Spleen (tissue), 11 donors: ENCODE measurements around the gene IVNS1ABP. TPM values are rescaled to one million over a fixed set of nuclear protein-coding genes. Genes with fewer than 3 reads are reported as not detected.

Experiments
- DNase-seq: peaks from one replicate; pipeline ENCODE4 v3.0.0-alpha.2; 2020
- H3K27ac ChIP-seq, 8 donors: fragments of 200-600 bp; sonication (generic) in 7 of 8; 1 replicate in 4 of 8; 2 replicates in 4 of 8; pipeline versions ENCODE4 v1.5.0 to v1.8.0; 2016 to 2021; ENCODE audit warnings: inconsistent platforms in 4 of 8, mild to moderate bottlenecking in 4 of 8, moderate library complexity in 1 of 8
- H3K27me3 ChIP-seq, 7 donors: fragments of 200-600 bp; sonication (generic) in 6 of 7; replicated peaks in 1 of 7; 1 replicate in 4 of 7; 2 replicates in 3 of 7; pipeline versions ENCODE4 v1.5.0 to v1.8.0; 2016 to 2021; ENCODE audit warnings: inconsistent platforms in 3 of 7, mild to moderate bottlenecking in 1 of 7
- H3K36me3 ChIP-seq, 6 donors: fragments of 200-600 bp; sonication (generic) in 5 of 6; 1 replicate in 4 of 6; 2 replicates in 2 of 6; pipeline versions ENCODE4 v1.5.0 to v1.8.0; 2016 to 2021; ENCODE audit warnings: inconsistent platforms in 2 of 6
- H3K4me1 ChIP-seq, 6 donors: fragments of 200-600 bp; sonication (generic) in 5 of 6; 1 replicate in 3 of 6; 2 replicates in 3 of 6; pipeline versions ENCODE4 v1.5.0 to v1.8.0; 2016 to 2021; ENCODE audit warnings: inconsistent platforms in 3 of 6
- H3K4me3 ChIP-seq, 8 donors: fragments of 200-600 bp; sonication (generic) in 7 of 8; 1 replicate in 4 of 8; 2 replicates in 4 of 8; pipeline versions ENCODE4 v1.5.0 to v1.8.0; 2016 to 2021; ENCODE audit warnings: inconsistent platforms in 4 of 8, mild to moderate bottlenecking in 4 of 8, moderate library complexity in 2 of 8
- H3K9me3 ChIP-seq, 8 donors: fragments of 200-600 bp; sonication (generic) in 7 of 8; 1 replicate in 4 of 8; 2 replicates in 4 of 8; pipeline versions ENCODE4 v1.5.0 to v1.8.0; 2016 to 2021; ENCODE audit warnings: inconsistent platforms in 4 of 8
- CTCF ChIP-seq, 11 experiments: fragments of 200-600 bp in 7 of 11; fragments of 450-650 bp in 4 of 11; sonication (generic) in 4 of 11; IDR thresholded peaks in 8 of 11; conservative IDR thresholded peaks in 3 of 11; 1 replicate in 7 of 11; 2 replicates in 4 of 11; pipeline versions ENCODE4 v1.4.0 to v1.8.0; 2016 to 2021; ENCODE audit warnings: antibody characterized with exemption in 11 of 11, inconsistent platforms in 4 of 11, mild to moderate bottlenecking in 1 of 11
- POLR2A ChIP-seq, 3 donors: fragments of 450-650 bp; IDR thresholded peaks; one replicate each; pipeline ENCODE4 v1.5.1; 2017; ENCODE audit warnings: antibody characterized with exemption in 3 of 3, mild to moderate bottlenecking in 1 of 3
- POLR2AphosphoS5 ChIP-seq, 3 donors: sonication (generic); formaldehyde crosslinking; IDR thresholded peaks; one replicate each; pipeline ENCODE4 v1.5.1; 2017; ENCODE audit warnings: antibody characterized with exemption in 3 of 3
- WGBS, 5 donors: extraction: QIAGEN DNeasy Blood & Tissue Kit in 3 of 5; methylation state at CpG; one replicate each; pipeline versions ENCODE4 v1.1.5 to v1.1.7; 2013 to 2018; 5-methylcytosine and 5-hydroxymethylcytosine counted together
- intact Hi-C: fragments of 100-400 bp; cut with DNase I; formaldehyde crosslinking; loops from one replicate; pipeline ENCODE4 v1.15.0; 2023; ENCODE audit warnings: low total_unique reads
- polyA plus RNA-seq, 3 donors: library from polyadenylated mRNA; stranded (reverse); fragments of 200-250 nt; gene quantifications; one replicate each; pipeline ENCODE4 v1.2.1, GENCODE V29; 2013
- total RNA-seq, 7 donors: library from RNA; depleted of rRNA in 3 of 7; stranded (reverse); fragments of >200 nt in 3 of 7; fragmentation: NEBNext Ultra II Directional in 4 of 7; extraction: Animal tissue kit (Norgen Biotek cat#: 25700) in 4 of 7; gene quantifications; one replicate each; pipeline versions ENCODE4 v1.1.0 to v1.2.1, GENCODE V29; 2016 to 2021
- donor health status: healthy with polysubstance abuse.
- donor health status: DM: no; HTN: no; CAD: no; lungs with moderate emphysema.
- donor health status: DM: no; HTN: no; CAD: no.
- donor health status: Bipolar disorder and iron deficiency.
- donor health status: healthy.
- donor health status: DM: no; HTN: no; CAD: no.
- donor health status: DM: yes; HTN: yes; CAD: no.

IVNS1ABP gene
- total and polyA plus RNA-seq, 10 donors = 29.5 to 148 (median 107) TPM

- no peaks in the 10 kb centered on the region for H3K9me3 ChIP-seq
- H3K36me3 ChIP-seq = no peaks in the 10 kb centered on the region
- H3K27me3 ChIP-seq = no peaks in the 10 kb centered on the region
- intact Hi-C loops = no loop called here
- no peak overlapping the region for H3K4me3 ChIP-seq
- no peaks in the 10 kb centered on the region for H3K4me1 ChIP-seq
- no peak for DNase-seq
- no peak overlapping the region for H3K27ac ChIP-seq
- 83 to 97% (median 93%) methylated on average over 1 of the region's 1 CpG for WGBS, 5 donors
- TF ChIP-seq POLR2AphosphoS5 (IDR thresholded peaks at IDR 0.05) = no peak
- no peak for TF ChIP-seq CTCF (IDR thresholded peaks at IDR 0.05 in 8 of 11, conservative IDR thresholded peaks at IDR 0.05 in 3 of 11)
- no peak for TF ChIP-seq POLR2A (IDR thresholded peaks at IDR 0.05)
These were observed 53.3 kb downstream of the IVNS1ABP start for GRCh38 chr1:185263780-185264179.

- TF ChIP-seq CTCF (IDR thresholded peaks at IDR 0.05 in 8 of 11, conservative IDR thresholded peaks at IDR 0.05 in 3 of 11) (no peak), POLR2AphosphoS5 (IDR thresholded peaks at IDR 0.05) (no peak), POLR2A (IDR thresholded peaks at IDR 0.05) (no peak)
- intact Hi-C loops = no loop called here
- no peaks in the 10 kb centered on the region for H3K9me3 ChIP-seq
- H3K4me3 ChIP-seq = no peak overlapping the region
- DNase-seq = no peak
- 91 to 97% (median 93%) methylated on average over 3 of the region's 3 CpGs for WGBS, 5 donors
- H3K27ac ChIP-seq = no peak overlapping the region
- no peaks in the 10 kb centered on the region for H3K36me3 ChIP-seq
- no peaks in the 10 kb centered on the region for H3K4me1 ChIP-seq
- no peaks in the 10 kb centered on the region for H3K27me3 ChIP-seq
These were observed 53.8 kb downstream of the IVNS1ABP start for GRCh38 chr1:185263292-185263691.

GRCh38 chr1:185262151-185262550, 54.9 kb downstream of the IVNS1ABP start:
- 90 to 100% (median 96%) methylated on average over 1 of the region's 1 CpG for WGBS, 5 donors

GRCh38 chr1:185260611-185261010, 56.4 kb downstream of the IVNS1ABP start:
- DNase-seq = no peak
- no peak for TF ChIP-seq POLR2AphosphoS5 (IDR thresholded peaks at IDR 0.05)
- no peak for TF ChIP-seq POLR2A (IDR thresholded peaks at IDR 0.05)
- TF ChIP-seq CTCF (IDR thresholded peaks at IDR 0.05 in 8 of 11, conservative IDR thresholded peaks at IDR 0.05 in 3 of 11) = no peak
- Histone ChIP-seq H3K27me3 (no peaks in the 10 kb centered on the region), H3K27ac (no peak overlapping the region), H3K4me1 (no peaks in the 10 kb centered on the region), H3K4me3 (no peak overlapping the region), H3K9me3 (no peaks in the 10 kb centered on the region), H3K36me3 (no peaks in the 10 kb centered on the region)
- intact Hi-C loops = no loop called here
- 56 to 75% (median 59%) methylated on average over 1 of the region's 1 CpG for WGBS, 5 donors

More at GRCh38 chr1:185262151-185262550, 54.9 kb downstream of the IVNS1ABP start:
- no peak overlapping the region for H3K27ac ChIP-seq
- H3K36me3 ChIP-seq = no peaks in the 10 kb centered on the region
- no peaks in the 10 kb centered on the region for H3K27me3 ChIP-seq
- TF ChIP-seq POLR2AphosphoS5 (IDR thresholded peaks at IDR 0.05) = no peak
- no peak for TF ChIP-seq CTCF (IDR thresholded peaks at IDR 0.05 in 8 of 11, conservative IDR thresholded peaks at IDR 0.05 in 3 of 11)
- TF ChIP-seq POLR2A (IDR thresholded peaks at IDR 0.05) = no peak
- H3K4me1 ChIP-seq = no peaks in the 10 kb centered on the region
- intact Hi-C loops = no loop called here
- H3K4me3 ChIP-seq = no peak overlapping the region
- DNase-seq = no peak
- no peaks in the 10 kb centered on the region for H3K9me3 ChIP-seq
